HG02981 (cell line): ENCODE results near the gene TLR2.
A peak's percentile ranks its signal among the peaks of the same experiment; 100 is the strongest.
"Not testable (repeated sequence)": the region's sequence is repeated elsewhere in the genome, so short reads cannot be mapped to it uniquely, and the experiment has no call there.

ENCODE experiments used
- ATAC-seq: cut with Tn5 transposase; IDR thresholded peaks from one replicate; pipeline ENCODE4 v1.9.1; 2021; ENCODE audit warnings: mild to moderate bottlenecking, moderate library complexity; ENCODE audit not compliant: unreplicated experiment

TLR2 gene

DNA sequence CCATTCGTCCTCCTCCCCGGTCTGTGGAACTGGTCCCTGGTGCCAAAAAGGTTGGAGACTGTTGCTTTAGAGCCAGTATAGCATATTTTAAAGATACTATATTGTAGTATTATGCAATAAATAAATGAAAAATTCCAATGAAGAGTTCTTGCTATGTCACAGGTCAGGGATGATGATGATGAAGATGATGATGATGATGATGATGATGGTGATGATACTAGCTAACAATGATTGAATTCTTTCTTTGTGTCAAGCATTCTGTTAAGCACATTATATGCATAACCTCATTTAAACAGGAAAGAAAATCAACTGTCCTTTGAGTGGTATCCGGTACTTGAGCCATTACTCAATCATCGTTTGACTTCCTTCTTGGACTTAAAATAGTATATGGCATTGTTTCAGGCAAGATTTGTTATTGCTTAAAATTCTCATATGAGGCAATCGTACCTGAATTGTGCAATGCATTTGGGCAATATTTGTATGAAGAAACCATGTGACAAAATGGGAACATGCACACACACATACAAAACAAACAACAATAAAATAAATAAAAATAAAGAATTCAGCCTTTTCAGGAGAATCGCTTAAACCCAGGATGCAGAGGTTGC is 22.8 kb upstream of the TLR2 start:
- no peak for ATAC-seq

DNA sequence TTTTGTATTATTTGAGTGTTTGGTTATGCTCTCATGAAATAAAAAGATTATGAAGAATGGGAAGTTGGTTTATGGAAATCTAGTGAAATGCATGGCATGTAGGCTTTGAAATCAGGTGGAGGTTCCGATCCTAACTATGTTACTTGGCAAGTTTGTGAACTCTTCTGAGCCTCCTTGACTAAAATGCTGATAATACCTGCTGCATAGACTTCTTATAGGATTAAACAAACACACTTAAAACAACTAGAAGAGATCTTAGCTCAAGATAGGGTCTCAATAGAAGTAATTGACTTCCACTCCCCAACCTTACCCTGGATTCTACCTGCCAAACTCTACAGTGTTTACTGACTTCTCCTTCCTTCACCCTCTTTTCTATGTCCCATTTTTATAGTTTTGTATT is 22.2 kb upstream of the TLR2 start:
- no peak for ATAC-seq

DNA sequence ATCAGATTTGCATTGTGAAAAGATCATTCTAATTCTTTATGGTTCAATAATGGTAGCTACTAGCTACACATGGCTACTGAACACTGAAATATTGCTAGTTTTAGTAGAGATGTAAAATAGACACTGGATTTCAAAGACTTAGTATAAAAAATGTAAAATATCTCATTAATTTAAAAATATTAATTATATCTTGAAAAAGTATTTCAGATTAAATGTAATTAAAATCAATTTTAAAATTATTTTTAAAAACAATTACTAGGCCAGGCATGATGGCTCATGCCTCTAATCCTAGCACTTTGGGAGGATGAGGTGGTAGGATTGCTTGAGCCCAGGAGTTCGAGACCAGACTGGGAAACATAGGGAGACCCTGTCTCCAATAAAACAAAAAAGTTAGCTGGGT is 20.4 kb upstream of the TLR2 start:
- ATAC-seq: no peak

DNA sequence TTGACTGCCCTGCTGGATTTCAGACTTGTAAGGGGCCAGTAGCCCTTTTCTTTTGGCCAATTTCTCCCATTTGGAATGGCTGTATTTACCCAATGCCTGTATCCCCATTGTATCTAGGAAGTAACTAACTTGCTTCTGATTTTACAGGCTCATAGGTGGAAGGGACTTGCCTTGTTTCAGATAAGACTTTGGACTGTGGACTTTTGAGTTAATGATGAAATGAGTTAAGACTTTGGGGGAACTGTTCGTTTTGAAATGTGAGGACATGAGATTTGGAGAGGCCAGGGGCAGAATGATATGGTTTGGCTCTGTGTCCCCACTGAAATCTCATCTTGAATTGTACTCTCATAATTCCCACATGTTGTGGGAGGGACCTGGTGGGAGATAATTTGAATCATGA is 17.6 kb upstream of the TLR2 start:
- ATAC-seq: not testable (repeated sequence)

DNA sequence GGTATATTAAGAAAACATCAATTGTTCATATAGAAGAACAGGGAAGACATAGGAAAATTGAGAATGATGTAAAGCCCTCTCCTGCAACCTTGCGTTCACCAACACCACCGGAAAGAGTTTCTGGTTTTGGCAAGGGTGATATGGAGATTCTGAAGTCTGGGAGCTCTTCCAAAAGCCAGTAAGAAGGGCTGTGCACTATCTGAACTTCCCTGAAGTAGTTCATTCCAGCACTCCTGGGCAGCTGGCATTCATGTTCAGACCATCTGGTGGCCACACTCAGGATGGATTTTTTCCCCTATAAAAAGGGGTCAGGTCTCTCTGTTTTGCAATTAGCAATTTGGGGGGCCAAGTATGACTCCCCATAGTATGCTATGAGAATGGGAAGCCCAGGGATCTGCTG is 15.4 kb upstream of the TLR2 start:
- no peak for ATAC-seq

DNA sequence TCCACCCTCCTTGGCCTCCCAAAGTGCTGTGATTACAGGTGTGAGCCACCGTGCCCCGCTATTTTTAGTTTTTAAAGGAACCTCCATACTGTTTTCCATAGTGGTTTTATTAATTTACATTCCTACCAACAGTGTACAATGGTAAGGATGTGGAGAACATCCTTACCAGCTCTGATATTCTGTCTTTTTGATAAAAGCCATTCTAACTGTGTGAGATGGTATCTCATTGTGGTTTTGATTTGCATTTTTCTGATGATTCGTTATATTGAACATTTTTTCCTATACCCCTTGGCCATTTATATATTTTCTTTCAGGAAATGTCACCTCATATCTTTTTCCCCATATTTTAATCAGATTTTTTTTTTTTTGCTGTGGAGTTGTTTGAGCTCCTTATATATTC is 14.2 kb upstream of the TLR2 start:
- ATAC-seq: no peak

DNA sequence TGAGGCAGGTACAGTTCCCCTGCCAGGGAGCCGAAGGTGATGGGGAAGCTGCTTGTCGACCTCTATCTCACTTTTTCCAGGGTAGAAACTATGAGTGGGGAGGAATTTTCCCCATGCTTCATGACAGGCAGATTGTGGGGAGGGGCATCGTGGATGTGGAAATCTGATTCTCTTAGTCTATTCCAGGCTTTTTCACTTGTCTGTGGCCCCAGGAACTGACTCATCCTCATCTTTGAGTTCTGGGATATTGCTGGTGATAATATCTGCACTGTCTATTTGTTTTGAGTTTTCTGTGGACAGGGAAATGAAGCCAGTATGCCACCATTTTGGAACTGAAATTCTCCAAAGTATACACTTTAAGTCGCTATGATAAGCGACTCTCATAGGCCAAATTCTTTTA is 7.6 kb upstream of the TLR2 start:
- ATAC-seq: no peak

DNA sequence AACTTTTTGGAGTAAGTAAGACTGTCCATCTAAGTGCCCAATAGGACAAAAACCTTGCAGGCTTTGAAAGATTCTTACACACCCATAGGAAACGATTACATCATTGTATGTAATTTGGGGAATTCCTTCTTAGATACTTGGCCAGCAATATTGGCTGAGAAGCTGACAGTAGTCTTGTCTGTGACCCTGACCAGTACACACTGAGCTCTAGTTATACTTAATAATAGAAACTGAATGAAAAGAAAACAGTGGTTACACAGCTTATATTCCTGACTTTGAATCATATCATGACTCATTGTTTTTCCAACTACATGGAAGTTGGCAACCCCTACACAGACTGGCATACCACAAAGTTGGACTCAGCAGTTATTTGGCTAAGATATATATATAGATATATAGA is 7.1 kb upstream of the TLR2 start:
- no peak for ATAC-seq

DNA sequence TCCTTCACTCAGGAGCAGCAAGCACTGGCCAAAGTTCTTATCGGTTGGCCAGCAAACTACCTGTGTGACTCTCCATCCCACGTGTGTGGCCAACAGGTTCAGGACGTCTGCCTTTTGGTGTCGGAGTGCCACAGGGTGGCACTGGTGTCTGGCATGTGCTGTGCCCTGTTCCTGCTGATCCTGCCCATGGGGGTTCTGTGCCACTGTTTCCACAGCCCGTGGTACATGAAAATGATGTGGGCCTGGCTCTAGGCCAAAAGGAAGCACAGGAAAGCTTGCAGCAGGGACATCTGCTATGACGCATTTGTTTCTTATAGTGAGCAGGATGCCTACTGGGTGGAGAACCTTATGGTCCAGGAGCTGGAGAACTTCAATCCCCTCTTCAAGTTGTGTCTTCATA is 4.6 kb upstream of the TLR2 start:
- ATAC-seq: no peak

DNA sequence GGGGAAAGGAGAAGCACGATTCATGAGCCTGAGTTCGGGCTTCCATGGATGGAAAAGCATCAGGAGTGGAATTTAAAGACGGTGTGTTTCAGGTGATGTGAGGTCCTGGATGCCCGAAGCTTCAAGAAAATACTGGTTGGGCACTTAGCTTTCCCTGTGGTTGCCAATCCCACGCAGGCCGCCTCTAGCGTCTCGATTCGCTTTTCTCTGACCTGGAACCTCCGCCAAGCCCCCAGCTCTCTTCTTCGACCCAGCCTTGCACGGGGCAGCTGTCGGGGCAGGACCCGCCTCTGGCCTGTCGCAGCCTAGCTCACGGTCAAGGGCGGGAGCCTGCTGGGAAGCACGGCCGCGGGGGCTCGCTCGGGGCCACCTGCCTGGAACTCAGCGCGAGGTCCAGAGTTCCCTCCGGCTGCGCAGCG is 308 bp upstream of the TLR2 start:
- ATAC-seq: no peak

DNA sequence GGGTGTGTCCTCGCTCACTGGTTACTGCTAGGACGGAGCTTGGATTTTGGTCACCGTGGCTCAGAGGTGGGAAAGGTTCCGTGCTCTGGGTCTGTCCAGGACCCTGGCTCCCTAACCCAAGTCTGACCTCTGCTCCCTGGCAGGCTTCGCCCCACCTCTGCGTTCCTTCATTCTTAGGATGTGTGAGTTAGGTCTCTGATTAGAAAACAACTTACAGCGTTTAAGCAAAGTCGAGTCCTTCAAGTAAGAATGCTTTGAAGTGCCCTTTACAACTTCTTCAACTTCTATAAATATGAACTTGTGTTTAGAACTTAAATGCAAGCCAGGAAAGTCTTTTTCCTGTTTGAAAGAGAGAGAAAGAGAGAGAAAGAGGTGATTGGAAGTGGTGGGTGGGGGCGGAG is 891 bp downstream of the TLR2 start:
- no peak for ATAC-seq

DNA sequence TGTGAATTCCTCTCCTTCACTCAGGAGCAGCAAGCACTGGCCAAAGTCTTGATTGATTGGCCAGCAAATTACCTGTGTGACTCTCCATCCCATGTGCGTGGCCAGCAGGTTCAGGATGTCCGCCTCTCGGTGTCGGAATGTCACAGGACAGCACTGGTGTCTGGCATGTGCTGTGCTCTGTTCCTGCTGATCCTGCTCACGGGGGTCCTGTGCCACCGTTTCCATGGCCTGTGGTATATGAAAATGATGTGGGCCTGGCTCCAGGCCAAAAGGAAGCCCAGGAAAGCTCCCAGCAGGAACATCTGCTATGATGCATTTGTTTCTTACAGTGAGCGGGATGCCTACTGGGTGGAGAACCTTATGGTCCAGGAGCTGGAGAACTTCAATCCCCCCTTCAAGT is 20.4 kb downstream of the TLR2 start:
- no peak for ATAC-seq

DNA sequence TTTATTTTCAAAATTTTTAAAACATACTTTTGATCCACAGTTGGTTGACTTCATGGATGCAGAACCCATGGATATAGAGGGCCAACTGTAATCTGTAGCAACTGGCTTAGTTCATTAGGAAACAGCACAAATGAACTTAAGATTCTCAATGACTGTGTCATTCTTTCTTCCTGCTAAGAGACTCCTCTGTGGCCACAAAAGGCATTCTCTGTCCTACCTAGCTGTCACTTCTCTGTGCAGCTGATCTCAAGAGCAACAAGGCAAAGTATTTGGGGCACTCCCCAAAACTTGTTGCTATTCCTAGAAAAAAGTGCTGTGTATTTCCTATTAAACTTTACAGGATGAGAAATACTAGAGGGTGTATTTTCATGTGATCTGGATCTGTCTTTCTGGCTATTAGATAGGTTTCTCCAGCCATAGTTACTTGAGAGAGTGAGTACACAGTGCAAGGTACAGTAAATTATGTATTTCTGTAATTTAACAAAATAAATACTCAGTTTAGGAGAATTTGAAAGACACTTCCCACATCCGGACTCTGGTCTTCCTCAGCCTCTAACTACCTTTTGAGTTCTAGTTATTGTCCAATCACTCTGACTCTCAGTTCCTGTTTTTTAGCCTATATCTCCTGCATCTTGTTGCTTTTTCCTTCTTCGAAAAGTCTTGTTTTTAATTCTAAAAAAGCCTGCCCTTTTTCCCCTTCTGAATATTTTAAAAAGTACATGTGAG is 21.8 kb downstream of the TLR2 start:
- peak; percentile 76 for ATAC-seq

DNA sequence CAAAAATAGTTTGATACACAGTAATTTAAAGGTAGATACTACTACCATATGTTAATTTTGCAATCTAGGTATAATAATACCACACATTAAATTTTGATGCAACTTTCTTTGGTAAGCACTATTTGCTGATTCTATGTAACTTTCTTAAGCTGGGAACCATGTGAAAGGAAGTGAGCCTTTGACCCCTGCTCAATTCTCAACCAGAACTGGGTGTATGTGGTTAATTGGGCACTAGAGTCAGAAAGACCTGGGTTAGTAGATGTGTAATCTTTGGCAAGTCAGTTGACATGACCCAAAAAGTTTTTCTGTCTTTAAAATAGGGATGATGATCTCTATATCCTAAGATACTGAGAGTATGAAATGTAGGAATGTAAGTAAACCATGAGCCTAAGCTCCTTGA is 22.4 kb downstream of the TLR2 start:
- ATAC-seq: peak; percentile 33

DNA sequence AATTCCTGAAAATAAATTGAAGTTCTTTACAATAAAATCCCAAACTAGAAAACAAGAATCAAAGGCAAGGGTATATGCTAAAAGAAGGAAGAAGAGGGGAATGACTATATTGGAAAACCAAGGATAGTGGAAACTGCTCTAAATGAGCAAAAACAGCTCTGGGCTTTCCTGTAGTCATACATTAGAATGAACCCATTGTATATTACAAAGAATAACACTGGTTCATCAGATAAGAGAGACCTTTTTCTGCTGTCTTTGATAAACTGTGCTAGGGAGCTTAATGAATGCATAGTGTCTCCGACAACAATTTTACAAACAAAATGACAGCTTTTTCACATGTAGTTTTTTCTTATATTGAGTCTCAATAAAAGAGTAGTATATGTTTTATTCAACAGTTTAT is 26.6 kb downstream of the TLR2 start:
- ATAC-seq: no peak

DNA sequence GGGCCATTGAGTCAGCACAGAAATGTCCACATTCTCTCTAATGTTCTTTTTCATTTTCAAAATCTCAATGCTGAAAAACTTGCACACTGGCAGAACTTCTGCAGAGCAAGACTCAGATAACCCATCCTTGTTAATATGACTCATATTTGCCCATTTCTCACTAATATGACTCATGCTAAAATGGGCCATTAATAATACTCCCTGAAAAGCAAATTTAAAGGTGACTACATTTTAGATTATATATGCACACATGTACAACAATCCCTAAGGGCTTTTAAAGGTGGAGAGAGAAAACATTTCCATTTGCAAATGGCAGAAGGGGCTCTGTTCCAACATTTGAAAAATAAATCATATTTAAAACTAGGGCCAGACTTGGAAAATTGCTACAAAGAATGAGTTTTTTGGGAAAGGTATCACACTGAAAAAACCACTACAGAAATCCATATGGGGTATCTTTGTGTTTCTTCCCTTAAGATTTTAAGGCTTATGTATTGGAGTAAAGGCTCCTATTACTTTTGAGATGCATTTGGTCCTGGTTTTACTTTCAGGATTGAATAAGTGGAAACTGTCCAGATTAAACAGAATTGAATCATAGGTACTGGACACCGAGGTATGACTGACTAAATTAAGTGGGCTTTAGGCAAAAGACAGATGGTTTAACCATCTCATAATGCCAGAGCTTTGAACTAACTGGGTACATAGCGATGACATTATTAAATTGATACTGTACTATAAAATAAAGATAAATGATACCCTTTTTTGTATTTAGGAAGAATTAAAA is 30.0 kb downstream of the TLR2 start:
- no peak for ATAC-seq

DNA sequence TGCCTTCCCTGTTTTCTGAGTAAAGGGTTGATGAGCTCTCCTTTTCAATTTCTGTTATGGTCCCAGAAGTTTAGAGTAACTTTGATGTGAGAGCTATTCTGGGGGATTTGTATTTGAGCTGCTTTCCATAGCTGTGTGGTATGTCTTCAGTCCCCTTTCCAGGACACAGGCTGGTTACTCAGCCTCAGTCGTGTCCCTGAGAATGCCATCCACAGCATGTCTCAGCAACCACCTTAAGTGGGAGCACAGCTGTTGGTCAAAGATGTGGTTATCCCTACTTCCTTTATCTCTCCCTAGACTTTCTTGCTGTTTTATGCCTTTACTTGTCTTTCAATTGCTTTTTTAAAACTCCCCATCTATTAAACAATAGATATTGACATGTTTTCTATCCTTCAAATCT is 38.0 kb downstream of the TLR2 start:
- no peak for ATAC-seq

DNA sequence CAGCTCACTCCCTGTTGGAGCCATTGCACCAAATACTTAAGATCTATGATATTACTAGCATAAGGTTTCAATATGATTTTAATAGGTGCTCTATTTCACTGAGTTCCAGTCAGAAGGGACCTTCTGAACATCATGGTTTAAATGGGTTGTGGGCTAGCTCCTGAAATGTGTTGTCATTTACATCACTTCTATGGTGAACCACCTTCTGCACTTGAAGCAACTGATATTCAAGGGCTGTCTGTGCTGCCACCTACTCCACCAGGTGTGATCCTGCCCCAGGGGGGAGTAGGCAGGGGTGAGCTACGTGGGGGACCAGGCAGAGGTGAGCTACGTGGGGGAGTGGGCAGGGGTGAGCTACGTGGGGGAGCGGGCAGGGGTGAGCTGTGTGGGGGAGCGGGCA is 40.5 kb downstream of the TLR2 start:
- ATAC-seq: no peak

DNA sequence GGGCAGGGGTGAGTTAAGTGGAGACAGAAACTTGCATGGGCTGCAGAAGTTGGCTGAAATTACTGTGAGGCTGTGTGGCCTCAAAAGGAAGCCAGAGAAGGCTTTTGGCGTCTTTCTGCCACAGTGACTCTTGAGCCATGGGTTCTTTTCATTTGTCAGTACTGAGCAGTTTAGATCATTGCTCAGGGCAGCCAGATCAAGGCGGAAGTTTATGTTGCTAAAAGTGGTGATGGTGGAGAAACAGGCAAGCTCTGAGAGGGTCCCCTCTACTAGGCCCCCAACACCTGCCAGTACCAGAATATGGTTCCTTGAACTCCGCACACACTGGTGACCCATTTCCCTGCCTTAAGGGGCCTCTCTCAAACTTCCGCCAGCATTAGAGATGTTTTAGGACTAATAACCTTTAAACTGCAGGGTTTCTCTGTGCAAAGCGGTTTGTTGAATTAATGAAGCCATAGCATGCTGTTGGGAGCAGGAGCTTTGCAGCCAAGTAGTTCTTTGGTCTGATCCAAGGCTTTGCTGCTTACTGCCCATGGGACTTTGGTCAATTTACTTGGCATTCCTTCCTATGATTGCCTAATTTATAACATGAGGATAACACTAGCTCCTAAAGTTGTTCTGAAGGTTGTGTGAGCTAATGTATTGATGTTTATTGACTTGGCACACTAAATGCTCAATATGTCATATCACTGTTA is 41.2 kb downstream of the TLR2 start:
- no peak for ATAC-seq

DNA sequence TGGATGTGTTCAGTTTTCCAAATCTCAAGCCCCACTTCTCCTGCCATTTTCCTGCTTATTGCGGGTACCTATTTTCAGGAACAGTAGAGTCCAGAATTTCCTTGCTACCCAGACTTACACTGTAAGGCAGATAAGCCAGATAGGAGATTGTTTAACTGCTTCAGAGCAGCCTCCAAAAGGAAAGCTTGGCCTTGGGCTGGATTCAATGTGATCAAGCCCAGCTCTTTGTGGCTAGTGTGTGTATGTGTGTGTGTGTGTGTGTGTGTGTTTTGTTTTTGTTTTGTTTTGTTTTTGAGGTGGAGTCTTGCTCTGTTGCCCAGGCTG is 41.7 kb downstream of the TLR2 start:
- ATAC-seq: no peak

DNA sequence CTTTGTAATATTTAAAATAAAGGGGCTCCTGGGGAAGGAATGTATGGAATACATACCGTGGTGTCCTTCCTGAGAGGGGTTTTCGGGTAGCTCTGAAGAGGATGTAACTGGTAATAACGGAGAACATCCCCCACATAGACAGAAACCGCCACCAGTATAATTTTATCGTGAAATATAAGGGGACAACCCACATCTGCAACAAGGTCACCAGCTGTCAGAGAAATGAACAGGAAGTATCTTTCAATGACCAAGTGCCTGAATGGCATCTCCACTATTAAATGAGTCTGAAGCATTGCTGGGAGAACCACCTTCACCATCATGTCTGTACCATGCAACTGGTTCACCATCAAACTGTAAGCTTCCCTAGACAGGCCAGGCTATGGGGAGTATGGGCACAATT is 44.1 kb downstream of the TLR2 start:
- no peak for ATAC-seq

DNA sequence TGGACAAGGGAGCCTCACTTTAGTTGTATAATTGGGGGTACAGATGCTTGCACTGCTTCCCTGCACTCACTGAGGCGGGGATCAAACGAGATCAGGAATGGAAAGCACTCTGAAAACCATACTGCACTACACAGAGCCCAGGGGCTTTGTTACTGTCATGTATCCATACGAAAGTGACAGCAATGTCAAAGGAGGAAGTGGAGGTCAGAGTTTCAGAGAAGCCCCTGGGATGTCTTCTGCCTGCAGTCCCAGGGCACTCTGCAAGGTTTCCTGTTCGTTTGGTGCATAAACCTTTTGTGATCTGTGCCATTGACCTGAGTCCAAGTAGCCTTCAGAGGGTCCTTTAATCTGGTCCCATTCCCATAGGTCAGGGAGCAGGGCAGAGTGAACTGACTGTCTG is 44.6 kb downstream of the TLR2 start:
- peak; percentile 65 for ATAC-seq
